DMS 273 (cell line): ENCODE data around the gene IFNL1.
"Not testable (repeated sequence)": the region's sequence is repeated elsewhere in the genome, so short reads cannot be mapped to it uniquely, and the experiment has no call there.

Source experiments
- DNase-seq: peaks from one replicate; lab custom pipeline; 2025; ENCODE audit not compliant: unreplicated experiment; lab: John Stamatoyannopoulos, UW

The IFNL1 gene

GRCh38 chr19:39296055-39296645 lies at the start of gene IFNL1:
Gene IFNL1 (plus strand): TSS chr19:39296407. CDS start chr19:39296422, 15 bp downstream.
- no peak for DNase-seq

- DNase-seq = peak; percentile 29
These were observed 49.1 kb upstream of the IFNL1 start for GRCh38 chr19:39246951-39247669.

- DNase-seq = no peak
These were observed 48.2 kb upstream of the IFNL1 start for GRCh38 chr19:39247701-39248664.

- DNase-seq = no peak
These were observed 47.4 kb upstream of the IFNL1 start, which contains the start of gene IFNL4 for GRCh38 chr19:39248806-39249205. Gene IFNL4 (minus strand): TSS chr19:39248856.

- no peak for DNase-seq
These were observed 45.1 kb upstream of the IFNL1 start for GRCh38 chr19:39251081-39251480.

GRCh38 chr19:39251846-39252245 lies 44.4 kb upstream of the IFNL1 start:
- DNase-seq = no peak

GRCh38 chr19:39252458-39252857 lies 43.7 kb upstream of the IFNL1 start:
- DNase-seq = peak; percentile 72

GRCh38 chr19:39253374-39254149 lies 42.6 kb upstream of the IFNL1 start:
- DNase-seq = no peak

- no peak for DNase-seq
These were observed 41.5 kb upstream of the IFNL1 start for GRCh38 chr19:39254531-39255345.

GRCh38 chr19:39257227-39257626 lies 39.0 kb upstream of the IFNL1 start:
- DNase-seq = no peak

- DNase-seq = peak; percentile 17
These were observed 34.5 kb upstream of the IFNL1 start for GRCh38 chr19:39261704-39262103.

GRCh38 chr19:39262496-39262895 lies 33.7 kb upstream of the IFNL1 start:
- no peak for DNase-seq

- DNase-seq = no peak
These were observed 32.3 kb upstream of the IFNL1 start for GRCh38 chr19:39263912-39264305.

- DNase-seq = peak; percentile 51
These were observed 31.6 kb upstream of the IFNL1 start for GRCh38 chr19:39264306-39265290.

GRCh38 chr19:39265321-39265916 lies 30.8 kb upstream of the IFNL1 start:
- peak; percentile 54 for DNase-seq

- not testable (repeated sequence) for DNase-seq
These were observed 28.1 kb upstream of the IFNL1 start, which contains the start of gene IFNL2 for GRCh38 chr19:39268085-39268484. Gene IFNL2 (plus strand): TSS chr19:39268396. CDS start chr19:39268569, 173 bp downstream.

- not testable (repeated sequence) for DNase-seq
These were observed 27.5 kb upstream of the IFNL1 start for GRCh38 chr19:39268531-39269223.

GRCh38 chr19:39269369-39269768 lies 26.8 kb upstream of the IFNL1 start:
- DNase-seq = not testable (repeated sequence)
